Testis (tissue), 5 donors: ENCODE measurements around the gene RDH13. TPM values are rescaled to one million over a fixed set of nuclear protein-coding genes. Genes with fewer than 3 reads are reported as not detected.
"Not testable (repeated sequence)": the region's sequence is repeated elsewhere in the genome, so short reads cannot be mapped to it uniquely, and the experiment has no call there.

Experiments
- DNase-seq: peaks from one replicate; pipeline ENCODE4 v3.0.0-alpha.2; 2019
- H3K27ac ChIP-seq, 2 donors: fragments of 200-600 bp; sonication (generic); one replicate each; pipeline ENCODE4 v1.5.1; 2019
- H3K27me3 ChIP-seq: fragments of 200-600 bp; sonication (generic); one replicate; pipeline ENCODE4 v1.5.1; 2019
- H3K36me3 ChIP-seq: fragments of 200-600 bp; sonication (generic); one replicate; pipeline ENCODE4 v1.5.1; 2017; ENCODE audit warnings: low read depth; ENCODE audit errors: missing control alignments
- H3K4me1 ChIP-seq: fragments of 200-600 bp; sonication (generic); one replicate; pipeline ENCODE4 v1.5.1; 2019
- H3K4me3 ChIP-seq, 2 donors: fragments of 200-600 bp; sonication (generic); one replicate each; pipeline ENCODE4 v1.5.1; 2017 to 2019
- H3K9me3 ChIP-seq: fragments of 200-600 bp; sonication (generic); one replicate; pipeline ENCODE4 v1.5.1; 2017
- CTCF ChIP-seq, 3 experiments: fragments of 450-650 bp in 2 of 3; fragments of 200-600 bp in 1 of 3; sonication (generic) in 1 of 3; IDR thresholded peaks; one replicate each; pipeline ENCODE4 v1.5.1; 2016 to 2019; ENCODE audit warnings: antibody characterized with exemption in 3 of 3, mild to moderate bottlenecking in 2 of 3, moderate library complexity in 1 of 3
- POLR2A ChIP-seq: fragments of 450-650 bp; IDR thresholded peaks from one replicate; pipeline ENCODE4 v1.6.1; 2017; ENCODE audit warnings: antibody characterized with exemption, mild to moderate bottlenecking, moderate library complexity
- WGBS, 2 donors: methylation state at CpG; one replicate each; pipeline ENCODE4 v1.1.5; 2018; 5-methylcytosine and 5-hydroxymethylcytosine counted together
- intact Hi-C: fragments of 100-400 bp; cut with DNase I; formaldehyde crosslinking; loops from one replicate; pipeline ENCODE4 v1.15.1; 2023; ENCODE audit warnings: low total_unique reads
- long read RNA-seq, 2 donors: transcript quantifications; one replicate each; lab custom pipeline, GENCODE V29; 2026
- polyA plus RNA-seq: library from polyadenylated mRNA; stranded (reverse); fragments of 350-450 nt; fragmentation: Illumina TruSeq; extraction: RNeasy Lipid Tissue Mini Kit (QIAGEN cat#74804); gene quantifications from one replicate; pipeline ENCODE4 v1.2.3, GENCODE V29; 2014; ENCODE audit warnings: low read depth, low replicate concordance; ENCODE audit not compliant: insufficient read depth
- total RNA-seq, 2 donors: library from RNA; depleted of rRNA; stranded (reverse); fragments of >200 nt; gene quantifications; one replicate each; pipeline ENCODE4 v1.2.3, GENCODE V29; 2016

The RDH13 gene
- 10 to 100 TPM; 22.5 to 24.3 TPM for total RNA-seq
- 13.9 TPM for polyA plus RNA-seq
- long read RNA-seq, donor 1, partial matches to known transcripts, result 0 of 5 reads
- long read RNA-seq, donor 1, other reads (novel, unspliced or antisense), result 0 of 5 reads
- long read RNA-seq, donor 2, partial matches to known transcripts, result 0 of 4 reads
- long read RNA-seq, donor 2, other reads (novel, unspliced or antisense), result 0 of 4 reads

- Histone ChIP-seq H3K4me3 (peak within 1 kb of the TSS; percentile 72 to 78), H3K4me1 (no peaks in the 10 kb centered on the region), H3K36me3 (no peaks in the 10 kb centered on the region), H3K9me3 (no peaks in the 10 kb centered on the region), H3K27ac (peak within 1 kb of the TSS; percentile 57 to 75), H3K27me3 (no peaks in the 10 kb centered on the region)
- TF ChIP-seq CTCF (IDR thresholded peaks at IDR 0.05), result no peak
- TF ChIP-seq POLR2A, result no peak
- DNase-seq, result peak; percentile 99
- 1% methylated on average over 31 to 58 of the region's 70 CpGs for WGBS, 2 donors
- intact Hi-C loops, result no loop called here
Measured at GRCh38 chr19:55062735-55063491, at the start of gene RDH13. TSS of gene RDH13 (minus strand) at chr19:55063148. CDS start at chr19:55063032, 116 bp downstream.

GRCh38 chr19:55112246-55112776 lies 49.4 kb upstream of the RDH13 start:
- Histone ChIP-seq H3K4me3 (no peak overlapping the region), H3K4me1 (peaks cover 28% of the 10 kb centered on the region), H3K27ac (peak overlapping the region in 1 of 2 donors; percentile 79), H3K36me3 (no peaks in the 10 kb centered on the region), H3K9me3 (no peaks in the 10 kb centered on the region), H3K27me3 (no peaks in the 10 kb centered on the region)
- TF ChIP-seq CTCF (IDR thresholded peaks at IDR 0.05) (no peak), POLR2A (no peak)
- no peak for DNase-seq
- intact Hi-C loops, result no loop called here
- WGBS, 2 donors, result 91 to 96% methylated on average over 11 to 17 of the region's 25 CpGs

- no peaks in the 10 kb centered on the region for H3K36me3 ChIP-seq
- DNase-seq, result no peak
- TF ChIP-seq CTCF (IDR thresholded peaks at IDR 0.05) (no peak), POLR2A (no peak)
- H3K27me3 ChIP-seq, result no peaks in the 10 kb centered on the region
- H3K4me3 ChIP-seq, result no peak overlapping the region
- peaks cover 28% of the 10 kb centered on the region for H3K4me1 ChIP-seq
- intact Hi-C loops, result no loop called here
- WGBS, 2 donors, result 79 to 84% methylated on average over 17 to 21 of the region's 21 CpGs
- peak overlapping the region; percentile 24 to 36 for H3K27ac ChIP-seq
- no peaks in the 10 kb centered on the region for H3K9me3 ChIP-seq
Measured at GRCh38 chr19:55111238-55111831, 48.4 kb upstream of the RDH13 start.

- DNase-seq, result no peak
Measured at GRCh38 chr19:55109527-55110291, 46.8 kb upstream of the RDH13 start.

GRCh38 chr19:55107252-55107651 lies 44.3 kb upstream of the RDH13 start:
- H3K36me3 ChIP-seq, H3K27ac ChIP-seq, intact Hi-C loops, H3K27me3 ChIP-seq, H3K4me3 ChIP-seq, H3K4me1 ChIP-seq, H3K9me3 ChIP-seq, DNase-seq: not testable (repeated sequence)
- 97 to 98% methylated on average over 3 of the region's 3 CpGs for WGBS, 2 donors

More at GRCh38 chr19:55109527-55110291, 46.8 kb upstream of the RDH13 start:
- H3K9me3 ChIP-seq, result no peaks in the 10 kb centered on the region
- peaks cover 17% of the 10 kb centered on the region for H3K4me1 ChIP-seq
- no peak for TF ChIP-seq CTCF (IDR thresholded peaks at IDR 0.05)
- TF ChIP-seq POLR2A, result no peak
- intact Hi-C loops, result no loop called here
- H3K36me3 ChIP-seq, result no peaks in the 10 kb centered on the region
- 84 to 87% methylated on average over 15 to 19 of the region's 20 CpGs for WGBS, 2 donors
- H3K27me3 ChIP-seq, result no peaks in the 10 kb centered on the region
- no peak overlapping the region for H3K27ac ChIP-seq
- H3K4me3 ChIP-seq, result no peak overlapping the region
